ENCODE measurements around the gene DCST1.

Gene DCST1

GRCh38 chr1:155093911-155094621 is 60.4 kb downstream of the DCST1 start:
- no peak for DNase-seq

- DNase-seq: no peak
Observed at GRCh38 chr1:155094622-155094948, 61.0 kb downstream of the DCST1 start.

GRCh38 chr1:155099331-155099730 is 65.7 kb downstream of the DCST1 start:
- no peak for DNase-seq
